ENCODE measurements around the gene MMEL1. TPM values are rescaled to one million over a fixed set of nuclear protein-coding genes. Genes with fewer than 3 reads are reported as not detected.
A peak's percentile ranks its signal among the peaks of the same experiment; 100 is the strongest.
"Not testable (repeated sequence)": the region's sequence is repeated elsewhere in the genome, so short reads cannot be mapped to it uniquely, and the experiment has no call there.

MMEL1 gene
- polyA plus RNA-seq, 3 donors, result 3.2 to 3.7 (median 3.3) TPM

DNA sequence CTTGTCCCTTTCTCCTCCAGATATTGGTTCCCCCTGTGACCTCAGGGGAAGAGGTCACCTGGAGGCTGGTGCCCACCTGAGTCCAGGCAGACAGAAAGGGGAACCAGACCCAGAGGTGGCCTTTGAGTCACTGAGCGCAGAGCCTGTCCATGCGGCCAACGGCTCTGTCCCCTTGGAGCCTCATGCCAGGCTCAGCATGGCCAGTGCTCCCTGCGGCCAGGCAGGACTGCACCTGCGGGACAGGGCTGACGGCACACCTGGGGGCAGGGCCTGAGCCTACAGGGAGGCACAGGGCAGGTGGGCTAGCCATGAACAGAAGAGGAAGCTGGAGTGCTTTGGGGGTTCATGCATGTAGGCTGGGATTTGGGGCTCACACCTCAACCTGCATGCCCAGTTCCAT is 74.0 kb downstream of the MMEL1 start:
- no peak for DNase-seq

DNA sequence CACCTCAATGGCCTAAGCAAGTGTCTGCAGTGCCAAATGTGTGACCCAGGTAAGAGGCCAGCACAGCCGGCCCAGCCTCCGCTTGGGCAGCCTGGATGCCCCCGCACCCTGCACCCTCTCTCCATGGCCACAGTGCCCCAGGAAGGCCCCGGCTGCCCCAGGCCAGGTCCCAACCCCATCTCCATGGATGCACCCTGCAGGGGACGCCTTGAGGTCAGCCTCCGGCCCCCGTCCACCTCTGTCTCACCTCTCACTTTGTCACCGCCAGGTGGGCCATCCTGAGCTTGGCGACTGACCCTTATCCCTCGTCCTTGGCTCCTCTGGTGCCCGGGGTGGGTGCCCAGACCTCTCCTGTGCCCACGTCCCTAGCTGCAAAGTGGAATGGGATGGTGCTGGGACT is 74.4 kb downstream of the MMEL1 start:
- DNase-seq, result no peak

DNA sequence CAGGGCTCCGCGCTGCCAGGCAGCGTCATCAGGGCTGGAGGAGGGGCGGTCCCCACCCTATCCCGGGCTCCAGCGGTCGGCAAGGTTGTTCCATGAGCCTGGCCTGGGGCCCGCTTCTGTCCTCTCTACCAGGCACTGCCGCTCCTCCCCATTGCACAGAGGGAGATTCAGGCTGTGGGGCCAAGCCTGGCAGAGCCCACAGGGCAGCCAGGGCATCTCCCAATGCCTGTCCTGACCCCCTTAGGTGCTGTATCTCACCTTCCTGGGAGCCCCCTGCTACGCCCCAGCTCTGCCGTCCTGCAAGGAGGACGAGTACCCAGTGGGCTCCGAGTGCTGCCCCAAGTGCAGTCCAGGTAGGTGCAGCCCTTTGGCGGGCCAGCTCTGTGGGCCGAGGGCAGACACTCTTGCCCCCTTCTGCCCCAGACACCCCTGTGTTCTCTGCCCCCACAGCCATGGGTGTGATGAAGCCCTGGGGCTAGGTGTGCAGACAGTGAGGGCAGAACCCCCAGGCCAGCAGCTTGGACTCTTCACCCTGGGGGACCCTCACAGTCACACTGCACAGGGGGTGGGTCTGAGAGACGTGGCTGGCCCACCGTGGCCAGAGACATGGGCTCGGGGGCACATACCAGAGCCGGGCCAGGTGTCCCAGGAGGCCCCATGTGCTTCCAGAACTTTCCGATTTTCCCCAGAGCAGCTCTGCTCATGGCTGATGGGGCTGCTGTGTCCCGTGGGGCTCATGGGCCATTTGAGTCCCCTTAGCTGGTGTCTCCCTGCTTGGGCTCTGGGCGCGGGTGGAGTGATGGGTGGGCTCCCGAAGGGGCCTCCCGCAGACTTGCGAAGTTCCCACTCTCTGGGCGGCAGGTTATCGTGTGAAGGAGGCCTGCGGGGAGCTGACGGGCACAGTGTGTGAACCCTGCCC is 75.1 kb downstream of the MMEL1 start:
- no peak for DNase-seq

DNA sequence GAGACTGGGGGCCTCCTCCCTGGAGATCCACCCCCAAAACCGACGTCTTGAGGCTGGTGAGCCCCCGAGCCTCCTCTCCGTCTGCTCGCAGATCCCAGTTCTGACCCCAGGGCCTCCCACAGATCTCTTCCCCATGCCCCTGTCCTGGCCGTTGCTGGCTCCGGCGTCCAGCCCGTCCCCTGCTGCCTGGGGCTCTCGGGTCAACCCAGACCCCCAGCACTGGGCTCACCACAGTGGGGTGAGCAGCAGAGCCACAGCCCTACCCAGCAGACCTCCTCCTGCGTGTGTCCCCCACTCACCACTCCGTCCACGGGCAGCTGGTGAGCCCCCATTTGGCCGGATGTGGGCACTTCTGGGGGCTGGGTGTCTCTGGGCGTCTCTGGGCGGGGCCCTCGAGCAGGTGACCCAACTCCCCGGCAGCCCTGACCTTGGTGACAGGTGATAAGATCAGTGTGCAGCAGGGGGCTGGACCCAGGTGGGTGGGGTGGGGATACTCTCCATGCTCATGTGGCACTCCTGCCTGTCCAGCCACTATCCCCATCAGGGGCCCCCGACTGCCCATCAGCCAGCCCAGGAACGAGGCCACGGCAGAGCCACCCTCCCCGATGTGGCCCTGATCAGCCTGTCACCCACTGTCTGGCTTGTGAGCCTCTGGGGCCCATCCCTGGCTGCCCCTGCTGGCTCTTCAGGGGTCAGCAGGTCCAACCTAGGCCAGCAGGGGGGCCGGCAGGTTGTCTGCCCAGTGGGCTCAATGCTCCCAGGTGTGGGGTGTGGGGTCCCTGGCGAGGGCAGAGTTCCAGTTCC is 75.9 kb downstream of the MMEL1 start:
- DNase-seq, result no peak

DNA sequence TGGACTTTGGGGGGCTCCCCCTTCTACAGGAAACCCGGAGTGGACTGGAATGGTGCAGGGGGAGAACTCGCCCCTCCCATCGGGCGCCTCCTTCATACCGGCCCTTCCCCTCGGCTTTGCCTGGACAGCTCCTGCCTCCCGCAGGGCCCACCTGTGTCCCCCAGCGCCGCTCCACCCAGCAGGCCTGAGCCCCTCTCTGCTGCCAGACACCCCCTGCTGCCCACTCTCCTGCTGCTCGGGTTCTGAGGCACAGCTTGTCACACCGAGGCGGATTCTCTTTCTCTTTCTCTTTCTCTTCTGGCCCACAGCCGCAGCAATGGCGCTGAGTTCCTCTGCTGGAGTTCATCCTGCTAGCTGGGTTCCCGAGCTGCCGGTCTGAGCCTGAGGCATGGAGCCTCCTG is 76.5 kb downstream of the MMEL1 start, which contains the start of gene TNFRSF14:
Gene TNFRSF14 (plus strand): TSS at position 95 of the 401 bp plus-strand sequence. CDS start 294 bp downstream, at position 389.
- no peak for DNase-seq

DNA sequence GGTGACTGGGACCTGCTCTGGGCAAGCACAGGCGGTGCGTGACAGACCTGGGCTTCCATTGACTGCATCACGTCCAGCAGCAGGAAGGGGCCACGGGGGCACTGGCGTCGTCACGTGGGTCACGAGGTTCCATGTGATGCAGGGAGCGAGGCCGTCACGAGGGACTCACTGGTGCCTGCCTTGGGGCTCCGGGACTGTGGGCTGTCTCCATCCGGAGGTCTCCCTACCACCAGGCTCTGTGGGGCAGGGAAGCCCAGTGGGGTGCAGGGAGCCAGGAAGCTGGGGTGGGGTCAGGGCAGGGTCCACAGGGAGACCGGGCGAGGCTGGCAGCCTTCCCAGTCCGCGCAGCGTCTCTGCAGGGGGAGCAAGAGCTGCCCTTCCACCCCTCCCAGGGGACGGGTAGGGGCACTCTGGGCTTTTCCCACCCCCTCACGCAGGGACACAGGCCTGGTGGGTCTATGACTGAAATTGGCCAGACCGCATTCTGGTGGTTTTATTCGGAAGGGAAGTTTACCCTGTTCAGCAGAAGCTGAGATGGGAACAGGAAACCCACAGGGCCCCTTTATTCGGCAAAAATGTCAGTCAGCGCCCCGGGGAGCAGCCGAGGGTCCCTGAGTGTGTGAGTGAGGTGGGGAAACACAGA is 77.1 kb downstream of the MMEL1 start:
- no peak for DNase-seq

DNA sequence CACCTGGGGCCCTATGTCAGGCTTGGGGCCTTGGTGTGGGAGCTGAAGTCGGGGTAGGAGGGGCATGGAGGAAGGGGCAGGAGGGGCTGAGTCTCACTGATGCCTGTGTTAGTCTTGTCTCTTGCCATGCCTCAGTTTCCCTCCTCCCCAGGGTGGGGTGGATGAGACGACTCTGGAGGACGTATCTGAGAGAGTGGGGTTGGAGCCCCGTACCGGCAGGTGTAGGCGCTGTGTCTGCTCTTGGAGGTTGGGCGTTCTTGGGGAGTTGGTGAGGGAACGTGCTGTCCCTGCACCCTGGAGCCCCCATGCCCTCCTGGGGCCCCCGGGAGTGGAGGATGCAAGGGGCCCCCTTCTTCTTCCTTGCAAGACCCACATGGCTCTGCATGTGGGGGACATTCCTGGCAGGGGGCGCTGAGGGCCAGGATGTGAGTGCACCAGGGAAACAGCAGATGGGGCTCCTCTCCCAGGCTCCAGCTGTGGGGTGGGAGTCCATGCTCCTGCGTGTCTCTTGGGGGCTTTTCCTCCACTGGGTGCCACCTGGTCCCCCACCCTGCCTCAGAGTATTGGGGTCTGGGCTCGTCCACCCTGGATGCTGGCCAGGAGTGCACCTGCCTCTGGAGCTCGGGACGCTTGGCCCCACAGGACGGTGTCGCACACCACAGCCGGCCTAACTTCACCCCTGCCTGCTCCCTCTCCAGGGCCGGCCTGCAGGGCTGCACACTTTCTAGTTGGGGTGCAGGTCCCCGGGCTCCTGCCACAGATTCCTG is 78.0 kb downstream of the MMEL1 start:
- DNase-seq, result no peak

DNA sequence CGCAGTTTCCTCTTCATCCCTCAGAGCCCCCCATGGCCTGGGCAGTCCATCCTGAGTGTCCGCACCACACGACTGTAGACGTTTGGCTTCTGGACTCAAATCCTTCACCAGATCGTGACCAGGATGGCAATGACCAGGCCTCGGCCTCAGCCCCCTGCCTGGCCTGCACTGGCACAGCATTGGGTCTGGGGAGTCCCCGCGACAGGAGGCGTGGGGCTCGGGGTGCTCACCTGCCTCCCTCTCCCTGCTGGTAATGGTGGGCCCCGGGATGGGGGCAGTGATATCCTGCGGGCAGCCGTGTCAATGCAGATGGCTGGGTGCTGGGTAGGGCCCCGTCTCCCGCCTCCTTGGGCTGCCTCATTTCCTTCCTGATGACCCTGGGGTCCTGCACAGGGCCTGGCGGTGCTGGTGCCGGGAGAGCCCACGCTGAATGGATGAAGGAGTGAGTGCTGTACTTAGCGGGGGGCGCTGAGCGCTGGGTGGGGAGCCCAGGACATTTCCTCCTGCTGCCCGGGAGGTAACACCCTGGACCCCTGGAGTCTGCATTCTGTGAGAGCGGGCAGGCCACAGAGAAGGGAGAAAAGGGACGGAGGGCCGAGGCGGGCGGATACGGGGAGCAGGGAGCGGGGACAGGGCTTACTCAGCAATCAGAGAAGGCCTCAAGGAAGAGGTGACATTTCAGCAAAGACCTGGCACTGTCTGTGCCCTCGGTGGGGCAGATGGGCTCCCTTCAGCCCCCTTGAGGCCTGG is 78.8 kb downstream of the MMEL1 start:
- no peak for DNase-seq

DNA sequence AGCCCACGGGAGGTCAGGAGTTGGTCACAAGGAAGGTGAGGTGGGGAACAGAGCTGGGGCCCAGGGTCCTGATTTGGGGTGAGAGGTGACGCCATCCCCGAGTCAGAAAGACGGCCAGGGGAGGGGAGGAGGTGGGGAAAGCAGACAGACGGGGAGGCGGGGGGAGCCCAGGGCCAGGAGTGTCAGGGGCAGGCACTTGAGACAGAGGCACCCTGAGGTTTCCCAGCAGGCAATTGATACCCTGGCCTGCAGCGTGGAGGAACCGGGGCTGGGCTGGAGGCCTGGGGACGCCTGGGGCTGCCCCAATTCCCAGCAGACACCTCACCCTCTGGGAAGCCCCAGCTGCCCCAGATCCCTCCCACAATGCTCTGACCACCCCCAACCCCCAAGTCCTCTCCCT is 79.7 kb downstream of the MMEL1 start:
- not testable (repeated sequence) for DNase-seq

DNA sequence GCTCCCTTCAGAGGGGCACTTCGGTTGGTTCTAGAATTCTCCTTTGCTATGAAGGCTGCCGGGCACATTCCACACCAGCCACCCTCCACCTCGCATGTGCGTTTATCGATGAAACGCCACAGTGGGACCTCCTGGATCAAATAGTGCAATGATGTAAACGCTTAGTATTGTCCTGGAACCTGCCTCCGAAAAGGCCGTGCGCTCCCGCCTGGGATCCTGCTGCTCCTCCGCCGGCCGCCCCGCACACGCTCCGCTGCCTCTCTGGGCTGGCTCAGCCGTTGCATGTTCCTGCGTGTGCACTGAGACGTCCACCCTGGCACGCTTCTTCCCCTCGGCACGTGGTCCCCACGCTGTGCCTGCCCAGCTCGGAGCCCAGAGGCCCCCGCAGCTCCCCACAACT is 80.6 kb downstream of the MMEL1 start:
- no peak for DNase-seq

DNA sequence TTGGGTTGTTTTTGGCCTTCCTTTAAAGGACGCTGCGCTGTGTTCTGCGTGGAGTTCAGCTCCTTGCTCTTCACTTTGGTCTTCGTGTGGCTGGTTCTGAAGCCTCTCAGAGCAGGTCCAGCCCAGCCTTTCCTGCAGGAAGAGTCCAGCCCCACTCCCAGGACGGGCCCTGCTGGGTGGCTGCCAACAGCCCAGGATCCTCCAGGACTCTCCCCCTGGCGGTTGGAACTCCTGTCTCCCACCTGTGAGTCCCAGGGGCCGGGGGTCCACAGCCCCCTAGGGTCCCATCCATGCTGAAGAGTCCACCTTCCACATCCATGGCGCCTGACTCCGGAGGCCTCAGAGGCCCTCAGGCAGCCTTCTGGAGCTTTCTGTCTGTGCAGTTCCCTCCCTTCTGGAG is 81.3 kb downstream of the MMEL1 start:
- DNase-seq, result not testable (repeated sequence)

DNA sequence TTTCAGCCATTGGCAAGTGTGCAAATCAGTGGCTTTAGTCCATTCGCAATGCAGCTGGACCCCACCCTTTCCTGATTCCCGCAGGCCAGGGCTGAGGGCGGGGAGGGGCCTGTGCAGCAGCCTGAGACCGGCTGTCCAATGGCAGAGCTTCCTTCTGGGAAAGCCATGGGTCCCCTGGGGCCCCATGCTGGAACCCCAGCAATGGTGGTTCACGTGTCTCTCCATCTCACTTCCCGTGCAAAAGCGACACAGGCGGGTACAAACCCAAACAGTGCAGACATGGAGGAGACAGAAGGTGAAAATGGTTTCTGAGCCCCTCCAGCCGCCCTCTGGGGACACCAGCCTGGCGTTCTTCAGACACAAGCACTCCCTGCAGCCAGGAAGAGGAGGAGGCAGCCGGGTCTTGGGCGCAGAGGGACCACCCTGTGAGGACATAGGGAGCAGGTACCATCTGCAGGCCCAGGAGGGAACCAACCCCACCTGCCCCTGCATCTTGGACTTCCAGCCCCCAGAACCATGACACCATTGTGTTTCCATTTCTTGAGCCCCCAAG is 82.4 kb downstream of the MMEL1 start:
- not testable (repeated sequence) for DNase-seq

DNA sequence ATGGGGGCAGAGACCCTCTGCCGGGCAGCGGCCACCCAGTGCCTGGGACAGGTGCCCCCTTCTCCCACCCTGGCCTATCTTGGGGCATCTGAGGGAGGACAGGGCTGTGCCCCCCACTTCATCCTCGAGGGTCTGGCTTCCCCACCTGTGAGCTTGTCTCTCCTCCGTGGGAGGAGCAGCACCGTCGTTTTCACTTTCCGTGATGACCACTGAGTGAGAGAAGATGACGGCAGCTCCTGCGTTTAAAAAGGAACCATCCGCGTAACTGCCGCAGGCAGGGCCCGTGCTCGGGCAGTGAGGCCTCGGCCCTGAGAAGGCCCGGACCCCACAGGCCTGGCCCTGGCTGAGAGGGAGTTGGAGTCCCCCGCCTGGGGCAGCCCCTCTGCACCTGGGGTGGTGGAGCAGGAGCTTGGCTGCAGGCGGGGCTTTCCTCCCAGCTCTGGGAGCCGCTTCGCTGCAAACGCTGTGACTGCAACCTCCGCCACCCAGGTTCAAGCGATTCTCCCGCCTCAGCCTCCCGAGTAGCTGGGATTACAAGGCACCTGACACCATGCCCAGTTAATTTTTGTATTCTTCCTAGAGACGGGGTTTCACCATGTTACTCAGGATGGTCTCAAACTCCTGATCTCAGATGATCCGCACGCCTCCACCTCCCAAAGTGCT is 83.3 kb downstream of the MMEL1 start:
- not testable (repeated sequence) for DNase-seq

DNA sequence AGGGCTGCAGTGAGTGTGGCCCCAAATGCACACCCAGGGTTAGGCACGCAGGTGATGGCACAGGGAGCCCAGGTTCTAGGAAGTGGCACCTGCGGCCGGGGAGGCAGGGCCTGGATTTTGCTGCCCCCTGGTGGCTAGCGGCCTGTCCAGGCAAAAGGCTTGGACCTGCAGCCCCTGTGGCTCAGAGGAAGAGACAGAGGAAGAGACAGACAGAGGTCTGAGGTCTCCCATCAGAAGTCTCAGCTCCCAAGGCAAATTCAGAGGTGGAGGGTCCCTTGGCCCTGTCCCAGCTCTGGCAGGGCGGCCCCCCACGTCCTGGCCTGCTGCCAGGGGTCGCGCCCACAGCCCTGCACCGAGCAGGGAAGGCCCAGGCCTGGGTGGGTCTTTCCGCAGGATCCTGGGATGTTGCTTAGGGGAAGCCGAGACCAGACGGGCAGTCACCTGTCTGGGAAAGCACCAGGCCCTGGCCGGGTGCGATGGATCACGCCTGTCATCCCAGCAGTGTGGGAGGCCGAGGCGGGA is 84.7 kb downstream of the MMEL1 start:
- DNase-seq, result peak; percentile 73

DNA sequence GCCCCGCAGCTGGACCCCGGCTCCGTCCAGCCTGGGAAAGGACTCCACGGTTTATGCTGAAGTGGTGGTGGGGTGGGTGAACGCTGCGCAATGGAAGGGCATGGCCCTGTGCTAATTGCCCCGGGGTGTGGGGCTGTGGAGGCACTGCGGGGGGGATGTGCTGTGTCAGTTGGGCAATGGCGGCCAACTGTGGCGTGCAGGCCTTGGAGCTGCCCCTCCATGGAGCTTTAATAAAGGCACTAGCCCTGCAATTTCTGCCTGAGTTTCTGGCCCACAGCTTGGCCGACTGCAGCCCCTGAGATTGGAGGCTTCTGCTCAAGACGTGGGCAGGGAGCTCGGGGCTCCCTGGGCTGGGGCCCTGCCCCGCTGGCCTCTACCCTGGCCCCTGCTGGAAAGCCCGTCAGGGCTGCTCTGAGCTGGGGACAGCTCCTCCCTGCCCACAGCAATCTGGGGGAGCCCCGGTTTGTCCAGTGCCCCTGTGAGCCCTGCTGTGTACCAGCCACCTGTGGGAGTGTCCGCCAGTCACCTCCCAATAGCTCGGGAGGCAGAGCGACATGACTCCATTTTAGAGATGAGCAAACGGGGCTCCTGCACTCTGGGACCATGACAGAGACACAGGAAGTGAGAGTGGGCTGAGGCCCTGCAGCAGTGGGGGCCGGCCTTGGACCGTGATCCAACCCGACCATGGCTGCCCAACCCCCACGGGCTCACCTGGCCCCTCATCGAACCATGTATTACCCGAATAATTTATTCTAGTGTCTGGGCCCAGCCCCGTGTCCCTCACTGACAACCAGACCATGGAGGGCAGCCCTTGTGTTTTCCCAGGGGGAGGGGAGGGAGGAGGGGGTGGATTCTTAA is 85.4 kb downstream of the MMEL1 start:
- DNase-seq, result no peak

DNA sequence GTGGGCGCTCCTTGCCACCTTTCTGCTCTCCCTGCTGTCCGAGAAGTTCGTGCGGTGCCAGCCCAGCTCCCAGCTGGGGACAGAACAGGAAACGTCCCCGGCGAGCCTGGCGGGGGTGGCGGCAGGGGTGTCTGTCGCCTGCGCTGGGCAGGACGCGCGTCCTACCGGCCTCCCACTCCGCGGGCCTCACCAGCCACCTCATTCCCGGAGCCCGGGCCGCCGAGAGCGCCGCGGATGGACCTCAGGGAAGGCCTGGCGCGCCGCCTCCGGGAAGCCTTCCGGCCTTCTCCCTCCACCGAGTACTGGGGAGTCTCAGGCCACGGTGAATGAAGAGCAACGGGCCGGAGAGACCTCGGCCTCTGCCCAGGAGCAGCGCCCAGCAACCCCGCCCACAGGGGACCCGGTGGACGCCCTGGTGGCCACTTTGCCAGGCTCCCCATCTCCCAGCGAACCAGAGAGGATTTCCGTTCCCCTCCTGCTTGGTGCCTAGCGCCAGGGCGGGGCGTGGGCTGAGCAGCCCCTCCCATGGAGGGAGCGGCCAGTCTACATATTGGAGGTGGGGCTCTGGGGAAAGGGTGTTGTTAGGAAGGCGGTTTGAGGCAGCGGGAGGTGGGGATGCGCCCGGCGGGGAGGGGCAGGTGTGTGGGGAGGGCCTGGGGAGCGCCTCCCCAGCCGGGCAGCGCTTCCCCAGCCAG is 86.2 kb downstream of the MMEL1 start:
- DNase-seq, result no peak

DNA sequence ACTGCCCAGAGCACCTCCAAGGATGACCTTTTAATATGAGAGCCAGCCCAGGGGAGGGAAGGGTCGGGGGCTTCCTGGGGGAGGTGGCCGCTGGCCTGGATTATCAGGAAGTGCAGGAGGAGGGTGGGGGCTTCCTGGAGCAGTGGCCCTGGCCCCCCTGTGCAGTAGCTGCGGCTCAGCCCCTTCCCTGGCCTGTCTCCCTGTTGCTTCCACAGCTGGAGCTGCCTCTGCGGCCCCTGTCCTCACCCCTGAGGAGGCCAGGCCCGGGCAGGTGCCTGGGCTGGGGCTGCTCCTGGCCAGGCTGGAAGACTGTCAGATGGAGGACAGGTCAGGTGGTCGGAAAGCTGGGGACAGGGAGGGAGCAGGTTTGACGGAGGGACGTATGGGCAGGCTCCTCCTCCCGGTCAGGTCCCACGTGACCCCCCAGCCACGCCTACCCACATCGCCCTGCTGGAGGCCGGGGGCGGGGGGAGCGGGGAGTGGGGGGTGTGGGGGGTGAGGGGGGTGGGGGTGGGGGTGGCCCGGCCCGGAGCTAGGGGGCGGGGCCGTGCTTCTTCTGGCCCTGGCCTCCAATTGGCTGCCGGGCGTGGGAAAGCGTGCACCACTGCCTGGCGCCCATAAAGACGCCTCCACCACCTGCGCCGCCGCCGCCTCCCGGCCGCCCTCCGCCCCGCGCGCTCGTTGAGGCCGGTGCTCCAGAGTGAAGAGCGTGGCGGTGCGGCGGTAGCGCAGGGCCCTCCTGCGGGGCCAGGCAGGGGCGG is 86.9 kb downstream of the MMEL1 start:
- DNase-seq, result peak; percentile 82
